Ovary (tissue), 3 donors: ENCODE results near the gene TCFL5.

Experiments
- POLR2A ChIP-seq: fragments of 450-650 bp; IDR thresholded peaks from one replicate; pipeline ENCODE4 v1.6.1; 2017; ENCODE audit warnings: antibody characterized with exemption, mild to moderate bottlenecking, moderate library complexity
- TF ChIP-seq, protein P1 (sequence below), 3 donors: fragments of 450-650 bp in 2 of 3; fragments of 200-600 bp in 1 of 3; IDR thresholded peaks; one replicate each; pipeline versions ENCODE4 v1.5.1 to v1.8.0; 2016 to 2022; ENCODE audit warnings: antibody characterized with exemption in 3 of 3, mild to moderate bottlenecking in 1 of 3
- donor health status: DM: no; HTN: no; CAD: no.

DNA sequence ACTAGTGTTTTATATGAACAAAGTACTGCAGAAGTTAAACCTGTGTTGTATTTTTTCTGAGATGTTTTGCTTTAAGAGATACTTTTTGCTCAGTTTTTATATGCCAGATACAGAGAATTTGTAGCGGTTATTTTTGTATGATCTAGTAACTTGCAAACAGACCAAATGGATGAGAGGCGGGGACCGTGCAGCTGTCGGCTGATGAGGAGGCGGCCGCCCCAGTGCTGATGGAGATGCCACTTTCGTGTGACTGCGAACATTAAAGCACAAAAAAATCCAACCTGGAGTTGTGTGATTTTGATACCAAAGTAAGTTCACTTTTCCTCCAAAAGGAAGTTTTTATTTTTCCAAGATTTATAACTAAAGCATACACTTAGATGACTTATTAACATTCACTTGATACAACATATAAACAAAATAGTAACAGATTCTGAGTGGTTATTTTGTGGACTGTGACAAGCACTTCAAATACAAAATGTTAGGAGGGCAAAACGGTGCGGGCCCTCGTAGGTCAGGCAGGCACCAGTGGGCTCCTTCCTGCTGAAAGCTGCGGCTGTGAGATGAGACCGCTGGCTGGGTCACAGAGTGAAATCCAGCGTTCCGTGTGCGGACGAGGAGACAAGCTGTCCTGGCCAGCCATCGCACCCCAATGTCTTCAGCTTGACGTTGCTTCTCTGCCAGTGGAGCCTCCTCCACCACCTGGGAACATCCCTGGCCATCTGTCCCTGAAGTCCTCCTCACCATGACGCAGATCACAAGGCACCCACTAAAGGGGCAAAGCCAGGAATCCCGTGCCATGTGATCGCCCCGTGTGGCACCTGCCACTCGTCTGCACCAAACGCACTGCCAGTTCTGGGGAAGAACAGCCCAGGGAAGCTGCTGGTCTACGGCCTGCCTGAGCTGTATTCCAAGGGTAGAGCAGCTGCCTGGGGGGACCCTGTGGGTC lies 61.0 kb downstream of the TCFL5 start:
- TF ChIP-seq POLR2A, result no peak
- TF ChIP-seq, protein P1, sequence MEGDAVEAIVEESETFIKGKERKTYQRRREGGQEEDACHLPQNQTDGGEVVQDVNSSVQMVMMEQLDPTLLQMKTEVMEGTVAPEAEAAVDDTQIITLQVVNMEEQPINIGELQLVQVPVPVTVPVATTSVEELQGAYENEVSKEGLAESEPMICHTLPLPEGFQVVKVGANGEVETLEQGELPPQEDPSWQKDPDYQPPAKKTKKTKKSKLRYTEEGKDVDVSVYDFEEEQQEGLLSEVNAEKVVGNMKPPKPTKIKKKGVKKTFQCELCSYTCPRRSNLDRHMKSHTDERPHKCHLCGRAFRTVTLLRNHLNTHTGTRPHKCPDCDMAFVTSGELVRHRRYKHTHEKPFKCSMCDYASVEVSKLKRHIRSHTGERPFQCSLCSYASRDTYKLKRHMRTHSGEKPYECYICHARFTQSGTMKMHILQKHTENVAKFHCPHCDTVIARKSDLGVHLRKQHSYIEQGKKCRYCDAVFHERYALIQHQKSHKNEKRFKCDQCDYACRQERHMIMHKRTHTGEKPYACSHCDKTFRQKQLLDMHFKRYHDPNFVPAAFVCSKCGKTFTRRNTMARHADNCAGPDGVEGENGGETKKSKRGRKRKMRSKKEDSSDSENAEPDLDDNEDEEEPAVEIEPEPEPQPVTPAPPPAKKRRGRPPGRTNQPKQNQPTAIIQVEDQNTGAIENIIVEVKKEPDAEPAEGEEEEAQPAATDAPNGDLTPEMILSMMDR (IDR thresholded peaks at IDR 0.05), result no peak
